Ramos (cell line): ENCODE measurements around the gene ARL6IP4.

Source experiments
- in situ Hi-C: fragments of 300-500 bp; cut with MboI; formaldehyde crosslinking; loops from one replicate; pipeline ENCODE4 v1.14.3; 2022; ENCODE audit warnings: low sequenced_read_pairs; ENCODE audit not compliant: unreplicated experiment

Gene ARL6IP4

GRCh38 chr12:122989874-122990419 is 9.5 kb downstream of the ARL6IP4 start:
- in situ Hi-C loops: no loop called here

- in situ Hi-C loops: no loop called here
Observed at GRCh38 chr12:122990561-122990960, 10.1 kb downstream of the ARL6IP4 start.

- in situ Hi-C loops: no loop called here
Observed at GRCh38 chr12:122990961-122991622, 10.6 kb downstream of the ARL6IP4 start.

- in situ Hi-C loops: no loop called here
Observed at GRCh38 chr12:122991623-122992275, 11.3 kb downstream of the ARL6IP4 start.

- in situ Hi-C loops: no loop called here
Observed at GRCh38 chr12:122992386-122992785, 11.9 kb downstream of the ARL6IP4 start.

- in situ Hi-C loops: no loop called here
Observed at GRCh38 chr12:122994140-122994675, 13.7 kb downstream of the ARL6IP4 start.

GRCh38 chr12:122994781-122995502 is 14.5 kb downstream of the ARL6IP4 start:
- in situ Hi-C loops: no loop called here

- in situ Hi-C loops: no loop called here
Observed at GRCh38 chr12:122995503-122996187, 15.2 kb downstream of the ARL6IP4 start.

GRCh38 chr12:122996188-122996601 is 15.7 kb downstream of the ARL6IP4 start:
- in situ Hi-C loops: no loop called here

- in situ Hi-C loops: no loop called here
Observed at GRCh38 chr12:122996621-122997342, 16.3 kb downstream of the ARL6IP4 start.

GRCh38 chr12:122997343-122998250 is 17.1 kb downstream of the ARL6IP4 start:
- in situ Hi-C loops: no loop called here

- in situ Hi-C loops: no loop called here
Observed at GRCh38 chr12:122998316-122998715, 17.8 kb downstream of the ARL6IP4 start.

GRCh38 chr12:122999196-122999946 is 18.9 kb downstream of the ARL6IP4 start:
- in situ Hi-C loops: no loop called here

GRCh38 chr12:122999986-123000420 is 19.5 kb downstream of the ARL6IP4 start:
- in situ Hi-C loops: no loop called here

- in situ Hi-C loops: no loop called here
Observed at GRCh38 chr12:123000578-123000977, 20.1 kb downstream of the ARL6IP4 start.

- in situ Hi-C loops: no loop called here
Observed at GRCh38 chr12:123001464-123001863, 21.0 kb downstream of the ARL6IP4 start.

- in situ Hi-C loops: no loop called here
Observed at GRCh38 chr12:123003257-123003656, 22.8 kb downstream of the ARL6IP4 start.

- in situ Hi-C loops: no loop called here
Observed at GRCh38 chr12:123004287-123004686, 23.8 kb downstream of the ARL6IP4 start.
